IMR-90 (cell line): ENCODE data around the gene RNF144B. TPM values are rescaled to one million over a fixed set of nuclear protein-coding genes. Genes with fewer than 3 reads are reported as not detected.

Experiments
- ATAC-seq: fragments of 200-7000 bp; cut with Tn5 transposase; 2 replicates; pipeline ENCODE4 v1.9.1; 2020; ENCODE audit warnings: low read depth, mild to moderate bottlenecking, moderate library complexity
- BruUV-seq: library from RNA; stranded (reverse); fragments of 400-500 nt; replicated peaks from 2 replicates; lab custom pipeline; 2021; lab: Mats Ljungman, UMichigan
- CTCF ChIA-PET: fragments of 300-600 bp; formaldehyde crosslinking; extraction: SDS; loops from one replicate; lab custom pipeline; 2021; ENCODE audit warnings: antibody characterized with exemption; lab: Yijun Ruan, JAX
- POLR2A ChIA-PET: fragments of 300-600 bp; sonication (Branson Sonifier 250); formaldehyde crosslinking; loops from one replicate; lab custom pipeline; 2022; ENCODE audit warnings: antibody characterized with exemption; ENCODE audit not compliant: unreplicated experiment; lab: Charles Lee
- DNase-seq: peaks from one replicate; pipeline ENCODE4 v3.0.0; 2013
- H2AFZ ChIP-seq: replicated peaks from 2 replicates; pipeline ENCODE3; 2013; ENCODE audit warnings: low read length, mild to moderate bottlenecking; ENCODE audit not compliant: poor library complexity
- H2AK5ac ChIP-seq: 2 replicates; pipeline ENCODE4 v1.6.1; 2013; ENCODE audit warnings: low read depth, low read length, inconsistent platforms
- H2AK9ac ChIP-seq: replicated peaks from 2 replicates; pipeline ENCODE3; 2013; ENCODE audit warnings: mild to moderate bottlenecking, low read depth, low read length, moderate library complexity; ENCODE audit not compliant: poor library complexity
- H2BK120ac ChIP-seq: 2 replicates; pipeline ENCODE4 v1.6.1; 2013; ENCODE audit warnings: low read depth, low read length, inconsistent platforms
- H2BK15ac ChIP-seq: 3 replicates; pipeline ENCODE4 v1.6.1; 2013; ENCODE audit warnings: low read depth, low read length, inconsistent platforms
- H2BK20ac ChIP-seq: 2 replicates; pipeline ENCODE4 v1.6.1; 2013; ENCODE audit warnings: low read depth, mild to moderate bottlenecking, inconsistent platforms, low read length, moderate library complexity
- H2BK5ac ChIP-seq: 2 replicates; pipeline ENCODE4 v1.6.1; 2013; ENCODE audit warnings: mild to moderate bottlenecking, low read depth, low read length, inconsistent platforms; ENCODE audit not compliant: poor library complexity, severe bottlenecking
- H3K14ac ChIP-seq: replicated peaks from 2 replicates; pipeline ENCODE4 v1.6.1; 2013; ENCODE audit warnings: low read depth, low read length, inconsistent platforms
- H3K18ac ChIP-seq: 2 replicates; pipeline ENCODE4 v1.6.1; 2013; ENCODE audit warnings: low read depth, low read length, control low read depth
- H3K23ac ChIP-seq: 2 replicates; pipeline ENCODE4 v1.6.1; 2013; ENCODE audit warnings: low read depth, low read length, inconsistent platforms
- H3K27ac ChIP-seq: 2 replicates; pipeline ENCODE4 v1.5.1; 2013; ENCODE audit warnings: mild to moderate bottlenecking, control low read depth, low read length; ENCODE audit not compliant: insufficient read depth
- H3K27me3 ChIP-seq: 2 replicates; pipeline ENCODE4 v1.6.1; 2013; ENCODE audit warnings: low read length; ENCODE audit not compliant: control insufficient read depth, insufficient read depth
- H3K36me3 ChIP-seq: 2 replicates; pipeline ENCODE4 v1.6.1; 2013; ENCODE audit warnings: low read length, mixed read lengths; ENCODE audit not compliant: control insufficient read depth, insufficient read depth
- H3K4ac ChIP-seq: 2 replicates; pipeline ENCODE4 v1.6.1; 2013; ENCODE audit warnings: low read depth, low read length, inconsistent platforms
- H3K4me1 ChIP-seq: 2 replicates; pipeline ENCODE4 v1.6.1; 2013; ENCODE audit warnings: low read length, mixed read lengths; ENCODE audit not compliant: control insufficient read depth, insufficient read depth
- H3K4me2 ChIP-seq: 2 replicates; pipeline ENCODE4 v1.6.1; 2013; ENCODE audit warnings: low read depth, mild to moderate bottlenecking, control low read depth, low read length, moderate library complexity
- H3K4me3 ChIP-seq: 2 replicates; pipeline ENCODE4 v1.5.1; 2013; ENCODE audit warnings: low read depth, mild to moderate bottlenecking, control low read depth, low read length, moderate library complexity; ENCODE audit not compliant: insufficient read depth
- H3K56ac ChIP-seq: 2 replicates; pipeline ENCODE4 v1.6.1; 2013; ENCODE audit warnings: low read length, inconsistent platforms; ENCODE audit not compliant: insufficient read depth; ENCODE audit errors: extremely low read depth
- H3K79me1 ChIP-seq, 2 experiments: 2 replicates each; pipeline ENCODE4 v1.6.1; 2013; ENCODE audit warnings: low read length in 2 of 2, inconsistent platforms in 1 of 2, low read depth in 1 of 2
- H3K9ac ChIP-seq: 2 replicates; pipeline ENCODE4 v1.6.1; 2013; ENCODE audit warnings: low read depth, low read length, control low read depth
- H3K9me1 ChIP-seq: 2 replicates; pipeline ENCODE4 v1.6.1; 2013; ENCODE audit warnings: low read length, inconsistent platforms; ENCODE audit not compliant: insufficient read depth
- H3K9me3 ChIP-seq: 2 replicates; pipeline ENCODE4 v1.6.1; 2013; ENCODE audit warnings: low read length; ENCODE audit not compliant: control insufficient read depth, insufficient read depth
- H4K20me1 ChIP-seq: 2 replicates; pipeline ENCODE4 v1.6.1; 2013; ENCODE audit warnings: low read length, inconsistent platforms; ENCODE audit not compliant: insufficient read depth
- H4K5ac ChIP-seq: 2 replicates; pipeline ENCODE4 v1.6.1; 2013; ENCODE audit warnings: mild to moderate bottlenecking, low read depth, low read length, control low read depth
- H4K8ac ChIP-seq, 2 experiments: 2 replicates each; pipeline ENCODE4 v1.6.1; 2013; ENCODE audit warnings: low read depth in 2 of 2, low read length in 2 of 2, control low read depth in 1 of 2, inconsistent platforms in 1 of 2
- H4K91ac ChIP-seq: 2 replicates; pipeline ENCODE4 v1.6.1; 2013; ENCODE audit warnings: low read depth, low read length, inconsistent platforms; ENCODE audit not compliant: insufficient read depth
- CEBPB ChIP-seq: IDR thresholded peaks from 2 replicates; pipeline ENCODE4 v1.6.1; 2012; ENCODE audit warnings: low read depth, low read length, improper control_type of control experiment
- CHD1 ChIP-seq: IDR thresholded peaks from 2 replicates; pipeline ENCODE4 v1.6.1; 2012; ENCODE audit warnings: low read depth, low read length, improper control_type of control experiment
- MAFK ChIP-seq: IDR thresholded peaks from 2 replicates; pipeline ENCODE4 v1.6.1; 2012; ENCODE audit warnings: low read depth, low read length, improper control_type of control experiment
- MAZ ChIP-seq: IDR thresholded peaks from 2 replicates; pipeline ENCODE4 v1.6.1; 2012; ENCODE audit warnings: low read depth, mild to moderate bottlenecking, low read length, improper control_type of control experiment, moderate library complexity, borderline replicate concordance
- RFX5 ChIP-seq: IDR thresholded peaks from 2 replicates; pipeline ENCODE4 v1.8.0; 2012; ENCODE audit warnings: low read depth, mild to moderate bottlenecking, low read length, moderate library complexity
- SMC3 ChIP-seq: fragments of 150-350 bp; IDR thresholded peaks from 2 replicates; pipeline ENCODE4 v1.6.1; 2016; ENCODE audit warnings: low read depth, mild to moderate bottlenecking, antibody characterized with exemption, low read length, moderate library complexity
- WGBS, 2 experiments: methylation state at CpG; one replicate each; pipeline versions ENCODE4 v1.1.5 to v1.1.7; 2013; ENCODE audit warnings: missing lambda C conversion rate in 2 of 2; ENCODE audit not compliant: insufficient read length in 1 of 2; ENCODE audit errors: extremely low coverage in 2 of 2; 5-methylcytosine and 5-hydroxymethylcytosine counted together
- dilution Hi-C: fragments of 300-500 bp; cut with HindIII; formaldehyde crosslinking; loops from one replicate; pipeline ENCODE4 v1.14.3; 2018; ENCODE audit warnings: low sequenced_read_pairs; ENCODE audit not compliant: unreplicated experiment
- in situ Hi-C: fragments of 300-500 bp; cut with MboI; formaldehyde crosslinking; loops from 3 replicates; pipeline ENCODE4 v1.14.3; 2019; ENCODE audit warnings: low sequenced_read_pairs, inconsistent platforms, mixed read lengths
- intact Hi-C: fragments of 100-400 bp; cut with micrococcal nuclease; formaldehyde crosslinking; loops from 2 replicates; pipeline ENCODE4 v1.10.0; 2022
- polyA plus RNA-seq, 3 experiments: library from polyadenylated mRNA; depleted of rRNA; stranded (reverse); fragments of >200 nt; gene quantifications; 2 replicates each; pipeline ENCODE4 v1.2.3, GENCODE V29; 2012; ENCODE audit warnings: low replicate concordance in 1 of 3
- total RNA-seq: library from RNA; depleted of rRNA; stranded (reverse); fragments of >200 nt; gene quantifications from 2 replicates; pipeline ENCODE4 v1.2.3, GENCODE V29; 2012
- TF ChIP-seq, protein P1 (sequence below): fragments of 150-350 bp; IDR thresholded peaks from 2 replicates; pipeline ENCODE4 v1.6.1; 2016; ENCODE audit warnings: low read depth, mild to moderate bottlenecking, low read length, moderate library complexity, borderline replicate concordance
- TF ChIP-seq, protein P2 (sequence below): fragments of 150-350 bp; IDR thresholded peaks from 2 replicates; pipeline ENCODE4 v1.6.1; 2017; ENCODE audit warnings: mild to moderate bottlenecking, antibody characterized with exemption, low read length, low read depth

Gene RNF144B
- total and polyA plus RNA-seq, 2 of the 4 experiments (the other 2 are of a cell fraction) = 0.44 to 2.7 TPM

DNA sequence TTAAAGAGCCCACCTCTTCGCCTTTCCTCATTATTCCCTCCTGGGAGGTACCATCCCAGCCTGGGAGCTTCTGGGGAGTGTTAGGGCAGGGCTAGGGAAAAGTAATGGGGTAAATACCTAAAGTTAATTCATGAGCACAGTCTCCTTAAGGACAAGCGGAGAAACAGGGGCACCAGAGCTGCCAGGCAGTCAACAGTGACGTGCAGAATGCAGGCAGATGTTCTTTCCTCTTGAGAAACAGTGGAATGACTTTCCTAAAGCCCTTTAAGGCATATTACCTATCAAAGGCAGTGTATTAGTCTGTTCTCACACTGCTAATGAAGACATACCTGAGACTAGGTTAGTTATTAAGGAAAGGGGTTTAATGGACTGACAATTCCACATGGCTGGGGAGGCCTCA, 76.3 kb downstream of the RNF144B start:
- no peak overlapping the region for H3K56ac ChIP-seq
- H3K4me2 ChIP-seq = no peak overlapping the region
- H3K9me1 ChIP-seq = no peaks in the 10 kb centered on the region
- no CpG with 5 or more reads among the region's 3 CpGs for WGBS, 2 experiments
- H3K27me3 ChIP-seq = peaks cover 2% of the 10 kb centered on the region; the same call in 1 of the 2 replicates
- CTCF ChIA-PET = no interaction called here
- no peak overlapping the region for H4K91ac ChIP-seq
- no peak overlapping the region for H2BK15ac ChIP-seq
- no peak overlapping the region for H2BK5ac ChIP-seq
- no peak overlapping the region for H3K18ac ChIP-seq
- H3K36me3 ChIP-seq = no peaks in the 10 kb centered on the region
- no peak overlapping the region for H3K27ac ChIP-seq
- no peak overlapping the region for H3K9ac ChIP-seq
- no TSS peak for BruUV-seq
- no peaks in the 10 kb centered on the region for H4K20me1 ChIP-seq
- in situ Hi-C loops = no loop called here
- POLR2A ChIA-PET = no interaction called here
- H3K4ac ChIP-seq = no peak overlapping the region
- H3K14ac ChIP-seq = no peak overlapping the region
- H3K79me1 ChIP-seq = no peaks in the 10 kb centered on the region
- H3K4me1 ChIP-seq = no peaks in the 10 kb centered on the region
- no peak overlapping the region for H2AFZ ChIP-seq
- H2AK5ac ChIP-seq = no peak overlapping the region
- TF ChIP-seq CEBPB = no peak
- no peak for TF ChIP-seq MAZ
- TF ChIP-seq, protein P1, sequence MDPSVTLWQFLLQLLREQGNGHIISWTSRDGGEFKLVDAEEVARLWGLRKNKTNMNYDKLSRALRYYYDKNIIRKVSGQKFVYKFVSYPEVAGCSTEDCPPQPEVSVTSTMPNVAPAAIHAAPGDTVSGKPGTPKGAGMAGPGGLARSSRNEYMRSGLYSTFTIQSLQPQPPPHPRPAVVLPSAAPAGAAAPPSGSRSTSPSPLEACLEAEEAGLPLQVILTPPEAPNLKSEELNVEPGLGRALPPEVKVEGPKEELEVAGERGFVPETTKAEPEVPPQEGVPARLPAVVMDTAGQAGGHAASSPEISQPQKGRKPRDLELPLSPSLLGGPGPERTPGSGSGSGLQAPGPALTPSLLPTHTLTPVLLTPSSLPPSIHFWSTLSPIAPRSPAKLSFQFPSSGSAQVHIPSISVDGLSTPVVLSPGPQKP = no peak
- no peak for TF ChIP-seq RFX5
- TF ChIP-seq, protein P2, sequence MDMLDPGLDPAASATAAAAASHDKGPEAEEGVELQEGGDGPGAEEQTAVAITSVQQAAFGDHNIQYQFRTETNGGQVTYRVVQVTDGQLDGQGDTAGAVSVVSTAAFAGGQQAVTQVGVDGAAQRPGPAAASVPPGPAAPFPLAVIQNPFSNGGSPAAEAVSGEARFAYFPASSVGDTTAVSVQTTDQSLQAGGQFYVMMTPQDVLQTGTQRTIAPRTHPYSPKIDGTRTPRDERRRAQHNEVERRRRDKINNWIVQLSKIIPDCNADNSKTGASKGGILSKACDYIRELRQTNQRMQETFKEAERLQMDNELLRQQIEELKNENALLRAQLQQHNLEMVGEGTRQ = no peak
- no peak for TF ChIP-seq CHD1
- no peak for TF ChIP-seq MAFK
- no peak for TF ChIP-seq SMC3
- H2AK9ac ChIP-seq = no peak overlapping the region
- H4K5ac ChIP-seq = no peak overlapping the region
- no peak overlapping the region for H4K8ac ChIP-seq
- H2BK20ac ChIP-seq = no peak overlapping the region
- H3K23ac ChIP-seq = no peak overlapping the region
- H3K4me3 ChIP-seq = no peak overlapping the region
- DNase-seq (no peak), ATAC-seq (no peak)
- H3K9me3 ChIP-seq = peaks cover 3% of the 10 kb centered on the region
- H2BK120ac ChIP-seq = no peak overlapping the region
- dilution Hi-C loops = no loop called here
- intact Hi-C loops = loop anchor here (2.0 kb wide), 1 partner anchor 187 kb away; no protein-coding TSS in a partner anchor
